Testis (tissue), 3 donors: ENCODE results near the gene GIPC1. TPM values are rescaled to one million over a fixed set of nuclear protein-coding genes. Genes with fewer than 3 reads are reported as not detected.

ENCODE experiments used
- DNase-seq: peaks from one replicate; pipeline ENCODE4 v3.0.0-alpha.2; 2019
- H3K27ac ChIP-seq, 2 donors: fragments of 200-600 bp; sonication (generic); one replicate each; pipeline ENCODE4 v1.5.1; 2019
- H3K27me3 ChIP-seq: fragments of 200-600 bp; sonication (generic); one replicate; pipeline ENCODE4 v1.5.1; 2019
- H3K36me3 ChIP-seq: fragments of 200-600 bp; sonication (generic); one replicate; pipeline ENCODE4 v1.5.1; 2017; ENCODE audit warnings: low read depth; ENCODE audit errors: missing control alignments
- H3K4me1 ChIP-seq: fragments of 200-600 bp; sonication (generic); one replicate; pipeline ENCODE4 v1.5.1; 2019
- H3K4me3 ChIP-seq, 2 donors: fragments of 200-600 bp; sonication (generic); one replicate each; pipeline ENCODE4 v1.5.1; 2017 to 2019
- H3K9me3 ChIP-seq: fragments of 200-600 bp; sonication (generic); one replicate; pipeline ENCODE4 v1.5.1; 2017
- POLR2A ChIP-seq: fragments of 450-650 bp; IDR thresholded peaks from one replicate; pipeline ENCODE4 v1.6.1; 2017; ENCODE audit warnings: antibody characterized with exemption, mild to moderate bottlenecking, moderate library complexity
- WGBS, 2 donors: methylation state at CpG; one replicate each; pipeline ENCODE4 v1.1.5; 2018; 5-methylcytosine and 5-hydroxymethylcytosine counted together
- intact Hi-C: fragments of 100-400 bp; cut with DNase I; formaldehyde crosslinking; loops from one replicate; pipeline ENCODE4 v1.15.1; 2023; ENCODE audit warnings: low total_unique reads
- polyA plus RNA-seq: library from polyadenylated mRNA; stranded (reverse); fragments of 350-450 nt; fragmentation: Illumina TruSeq; extraction: RNeasy Lipid Tissue Mini Kit (QIAGEN cat#74804); gene quantifications from one replicate; pipeline ENCODE4 v1.2.3, GENCODE V29; 2014; ENCODE audit warnings: low read depth, low replicate concordance; ENCODE audit not compliant: insufficient read depth
- total RNA-seq, 2 donors: library from RNA; depleted of rRNA; stranded (reverse); fragments of >200 nt; gene quantifications; one replicate each; pipeline ENCODE4 v1.2.3, GENCODE V29; 2016
- TF ChIP-seq, protein P1 (sequence below), 3 experiments: fragments of 450-650 bp in 2 of 3; fragments of 200-600 bp in 1 of 3; sonication (generic) in 1 of 3; IDR thresholded peaks; one replicate each; pipeline ENCODE4 v1.5.1; 2016 to 2019; ENCODE audit warnings: antibody characterized with exemption in 3 of 3, mild to moderate bottlenecking in 2 of 3, moderate library complexity in 1 of 3

Gene GIPC1
- total and polyA plus RNA-seq, 3 donors from 2014 or later = 47.8 to 57.5 (median 55.0) TPM

DNA sequence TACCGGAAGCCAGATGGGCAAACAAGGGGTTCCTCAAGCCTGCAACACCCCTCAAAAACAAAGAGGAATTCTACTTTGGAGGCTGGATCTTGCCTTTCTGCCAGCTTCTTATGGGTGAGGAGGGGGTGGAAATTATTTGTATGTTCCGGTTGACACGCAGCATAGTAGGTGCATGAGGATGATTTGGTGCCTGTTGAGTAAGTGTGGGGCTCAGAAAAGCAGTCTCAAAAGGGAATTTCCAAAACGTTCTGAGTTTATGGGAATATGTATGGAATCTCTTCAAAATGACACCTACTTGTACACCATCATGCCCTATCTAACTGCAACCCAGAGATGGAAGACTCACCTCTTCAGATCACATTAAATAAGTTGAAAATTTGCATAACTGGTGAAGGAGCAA, 30.5 kb upstream of the GIPC1 start:
- no peaks in the 10 kb centered on the region for H3K9me3 ChIP-seq
- no peaks in the 10 kb centered on the region for H3K27me3 ChIP-seq
- no peaks in the 10 kb centered on the region for H3K36me3 ChIP-seq
- DNase-seq = no peak
- H3K27ac ChIP-seq = no peak overlapping the region
- 64 to 84% methylated on average over 4 of the region's 4 CpGs for WGBS, 2 donors
- no peak for TF ChIP-seq POLR2A
- TF ChIP-seq, protein P1, sequence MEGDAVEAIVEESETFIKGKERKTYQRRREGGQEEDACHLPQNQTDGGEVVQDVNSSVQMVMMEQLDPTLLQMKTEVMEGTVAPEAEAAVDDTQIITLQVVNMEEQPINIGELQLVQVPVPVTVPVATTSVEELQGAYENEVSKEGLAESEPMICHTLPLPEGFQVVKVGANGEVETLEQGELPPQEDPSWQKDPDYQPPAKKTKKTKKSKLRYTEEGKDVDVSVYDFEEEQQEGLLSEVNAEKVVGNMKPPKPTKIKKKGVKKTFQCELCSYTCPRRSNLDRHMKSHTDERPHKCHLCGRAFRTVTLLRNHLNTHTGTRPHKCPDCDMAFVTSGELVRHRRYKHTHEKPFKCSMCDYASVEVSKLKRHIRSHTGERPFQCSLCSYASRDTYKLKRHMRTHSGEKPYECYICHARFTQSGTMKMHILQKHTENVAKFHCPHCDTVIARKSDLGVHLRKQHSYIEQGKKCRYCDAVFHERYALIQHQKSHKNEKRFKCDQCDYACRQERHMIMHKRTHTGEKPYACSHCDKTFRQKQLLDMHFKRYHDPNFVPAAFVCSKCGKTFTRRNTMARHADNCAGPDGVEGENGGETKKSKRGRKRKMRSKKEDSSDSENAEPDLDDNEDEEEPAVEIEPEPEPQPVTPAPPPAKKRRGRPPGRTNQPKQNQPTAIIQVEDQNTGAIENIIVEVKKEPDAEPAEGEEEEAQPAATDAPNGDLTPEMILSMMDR (IDR thresholded peaks at IDR 0.05) = no peak
- intact Hi-C loops = no loop called here
- H3K4me3 ChIP-seq = no peak overlapping the region
- peaks cover 7% of the 10 kb centered on the region for H3K4me1 ChIP-seq

DNA sequence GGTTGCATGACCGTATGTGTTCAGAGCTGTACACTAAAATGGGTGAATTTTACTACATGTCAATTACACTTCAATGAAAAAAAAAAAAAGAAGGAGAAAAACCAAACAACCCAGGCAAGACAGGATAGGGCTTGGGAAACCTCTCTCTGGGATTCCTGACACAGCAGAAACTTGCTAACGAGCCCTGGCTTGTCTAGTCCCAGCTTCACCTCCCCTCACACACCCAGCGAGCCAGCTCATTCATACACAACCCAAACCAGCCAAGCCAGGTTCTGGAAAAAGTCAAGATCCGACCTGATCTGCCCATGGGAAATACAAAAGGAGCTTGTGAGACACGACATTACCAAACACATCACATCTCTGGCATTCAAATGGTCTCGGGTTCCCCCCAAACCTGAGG, 29.8 kb upstream of the GIPC1 start:
- H3K9me3 ChIP-seq = no peaks in the 10 kb centered on the region
- 74 to 79% methylated on average over 6 of the region's 6 CpGs for WGBS, 2 donors
- intact Hi-C loops = no loop called here
- no peak overlapping the region for H3K27ac ChIP-seq
- no peaks in the 10 kb centered on the region for H3K27me3 ChIP-seq
- H3K36me3 ChIP-seq = no peaks in the 10 kb centered on the region
- H3K4me1 ChIP-seq = peaks cover 3% of the 10 kb centered on the region
- DNase-seq = no peak
- TF ChIP-seq POLR2A = no peak
- TF ChIP-seq, protein P1 (IDR thresholded peaks at IDR 0.05) = no peak
- no peak overlapping the region for H3K4me3 ChIP-seq

DNA sequence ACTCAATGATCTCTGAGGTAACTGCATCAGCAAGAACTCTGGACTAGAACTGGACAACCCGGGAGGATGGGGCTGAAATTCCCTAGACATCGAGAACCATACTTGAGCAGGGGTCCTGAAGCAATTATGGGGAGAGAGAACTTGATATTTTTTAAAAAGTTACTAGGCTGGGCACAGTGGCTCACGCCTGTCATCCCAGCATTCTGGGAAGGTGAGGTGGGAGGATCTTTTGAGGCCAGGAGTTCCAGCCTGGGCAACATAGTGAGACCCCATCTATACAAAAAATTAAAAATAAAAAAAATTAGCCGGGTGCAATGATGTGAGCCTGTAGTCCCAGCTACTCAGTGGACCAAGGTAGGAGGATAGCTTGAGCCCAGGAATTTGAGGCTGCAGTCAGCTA, 24.6 kb upstream of the GIPC1 start:
- 88 to 94% methylated on average over 4 of the region's 4 CpGs for WGBS, 2 donors
- no peaks in the 10 kb centered on the region for H3K27me3 ChIP-seq

DNA sequence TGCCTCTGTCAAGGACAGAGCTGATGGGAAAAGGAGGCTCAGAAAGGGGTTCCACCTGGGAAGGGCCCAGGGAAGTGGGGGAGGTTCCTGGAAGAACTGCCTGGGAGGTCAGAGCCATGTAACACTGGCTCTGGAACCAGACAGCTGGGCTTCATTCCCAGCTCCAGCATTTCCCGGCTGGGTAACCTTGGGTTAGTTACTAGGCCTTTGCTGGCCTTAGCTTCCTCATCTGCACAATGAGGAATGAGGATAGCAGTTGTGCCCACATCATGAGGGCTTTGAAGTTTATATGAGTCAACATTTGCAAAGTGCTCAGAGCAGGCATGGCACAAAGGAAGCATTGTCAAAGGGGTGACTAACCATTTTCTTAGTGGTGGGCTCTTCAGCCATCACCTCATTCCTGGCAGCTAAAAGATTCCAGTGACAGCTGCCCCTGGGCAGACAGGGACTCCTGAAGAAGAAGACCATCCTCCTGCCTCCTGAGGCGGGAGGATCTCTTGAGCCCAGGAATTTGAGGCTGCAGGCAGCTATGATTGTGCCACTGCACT, 24.0 kb upstream of the GIPC1 start:
- no peaks in the 10 kb centered on the region for H3K9me3 ChIP-seq
- DNase-seq = peak; percentile 76
- H3K36me3 ChIP-seq = no peaks in the 10 kb centered on the region
- no peak for TF ChIP-seq POLR2A
- TF ChIP-seq, protein P1 (IDR thresholded peaks at IDR 0.05) = no peak
- 42 to 52% methylated on average over 2 of the region's 2 CpGs for WGBS, 2 donors
- no peaks in the 10 kb centered on the region for H3K27me3 ChIP-seq
- intact Hi-C loops = no loop called here
- H3K4me3 ChIP-seq = no peak overlapping the region
- peaks cover 36% of the 10 kb centered on the region for H3K4me1 ChIP-seq
- peak overlapping the region; percentile 99 to 100 for H3K27ac ChIP-seq

More for the DNA sequence above, 24.6 kb upstream of the GIPC1 start:
- Histone ChIP-seq H3K36me3 (no peaks in the 10 kb centered on the region), H3K4me3 (no peak overlapping the region), H3K27ac (peak overlapping the region in 1 of 2 donors; percentile 100), H3K4me1 (peaks cover 31% of the 10 kb centered on the region), H3K9me3 (no peaks in the 10 kb centered on the region)
- DNase-seq = no peak
- TF ChIP-seq POLR2A = no peak
- TF ChIP-seq, protein P1 (IDR thresholded peaks at IDR 0.05) = no peak
- intact Hi-C loops = no loop called here

DNA sequence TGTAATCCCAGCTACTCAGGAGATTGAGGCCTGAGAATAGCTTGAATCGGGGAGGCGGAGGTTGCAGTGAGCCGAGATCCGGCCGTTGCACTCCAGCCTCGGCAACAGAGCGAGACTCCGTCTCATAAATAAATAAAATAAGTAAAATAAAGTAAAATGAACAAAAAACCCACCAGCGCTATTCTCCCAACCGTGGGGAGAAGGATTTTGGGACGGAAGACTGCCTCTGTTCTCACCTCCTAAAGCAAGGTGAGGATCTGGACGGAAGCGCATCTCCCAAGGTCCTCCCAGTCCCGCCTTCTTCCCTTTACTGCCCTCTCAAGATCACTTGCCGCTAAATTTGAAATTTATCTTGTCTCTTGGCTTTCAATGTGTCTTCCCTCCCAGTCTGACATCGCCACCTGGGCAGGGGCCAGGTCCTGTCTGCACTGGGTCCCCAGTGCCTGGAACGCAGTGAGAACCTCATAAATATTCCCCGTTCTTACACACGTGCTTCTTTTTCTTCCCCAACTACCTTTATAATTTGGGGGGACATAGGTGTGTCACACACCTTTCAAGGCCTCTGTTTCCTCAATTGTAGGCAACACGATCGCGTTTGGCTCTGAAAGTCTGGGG, 23.4 kb upstream of the GIPC1 start:
- 39 to 57% methylated on average over 22 of the region's 22 CpGs for WGBS, 2 donors
- peaks cover 41% of the 10 kb centered on the region for H3K4me1 ChIP-seq
- H3K36me3 ChIP-seq = no peaks in the 10 kb centered on the region
- H3K9me3 ChIP-seq = no peaks in the 10 kb centered on the region
- DNase-seq = no peak
- peak overlapping the region; percentile 31 to 89 for H3K4me3 ChIP-seq
- H3K27ac ChIP-seq = peak overlapping the region; percentile 99 to 100
- intact Hi-C loops = no loop called here
- no peaks in the 10 kb centered on the region for H3K27me3 ChIP-seq
- TF ChIP-seq, protein P1 (IDR thresholded peaks at IDR 0.05) = no peak
- no peak for TF ChIP-seq POLR2A
